Liver (tissue), 9 donors: ENCODE measurements around the gene FIBCD1. TPM values are rescaled to one million over a fixed set of nuclear protein-coding genes. Genes with fewer than 3 reads are reported as not detected.

Experiments
- DNase-seq: peaks from one replicate; pipeline ENCODE4 v3.0.0-alpha.2; 2017; ENCODE audit warnings: low spot score
- H3K27ac ChIP-seq, 2 donors: one replicate each; pipeline ENCODE4 v1.7.0; 2013; ENCODE audit warnings: inconsistent platforms in 2 of 2, low read length in 2 of 2, control low read depth in 1 of 2, low read depth in 1 of 2, mild to moderate bottlenecking in 1 of 2
- H3K27me3 ChIP-seq, 4 donors: one replicate each; pipeline versions ENCODE4 v1.6.1 to v1.7.0; 2013; ENCODE audit warnings: low read length in 3 of 4, inconsistent platforms in 1 of 4, mild to moderate bottlenecking in 1 of 4, moderate library complexity in 1 of 4; ENCODE audit not compliant: control insufficient read depth in 4 of 4, insufficient read depth in 4 of 4
- H3K36me3 ChIP-seq, 4 donors: one replicate each; pipeline versions ENCODE4 v1.6.1 to v1.7.0; 2013; ENCODE audit warnings: low read length in 3 of 4, mild to moderate bottlenecking in 3 of 4, low read depth in 1 of 4, moderate library complexity in 1 of 4; ENCODE audit not compliant: control insufficient read depth in 4 of 4, insufficient read depth in 3 of 4
- H3K4me1 ChIP-seq, 4 donors: one replicate each; pipeline versions ENCODE4 v1.6.1 to v1.7.0; 2013; ENCODE audit warnings: low read length in 3 of 4, mild to moderate bottlenecking in 3 of 4, moderate library complexity in 1 of 4; ENCODE audit not compliant: control insufficient read depth in 4 of 4, insufficient read depth in 4 of 4
- H3K4me3 ChIP-seq, 3 donors: one replicate each; pipeline versions ENCODE4 v1.6.1 to v1.7.0; 2013; ENCODE audit warnings: low read length in 3 of 3, control low read depth in 1 of 3, low read depth in 1 of 3, mild to moderate bottlenecking in 1 of 3
- H3K9ac ChIP-seq, 2 donors: one replicate each; pipeline ENCODE4 v1.7.0; 2013; ENCODE audit warnings: low read length in 2 of 2, mild to moderate bottlenecking in 2 of 2, moderate library complexity in 2 of 2, control low read depth in 1 of 2, low read depth in 1 of 2
- H3K9me3 ChIP-seq, 4 donors: one replicate each; pipeline versions ENCODE4 v1.6.1 to v1.7.0; 2013; ENCODE audit warnings: low read length in 3 of 4; ENCODE audit not compliant: control insufficient read depth in 4 of 4
- EGR1 ChIP-seq, 2 donors: IDR thresholded peaks; 2 replicates each; pipeline ENCODE4 v1.6.1; 2016 to 2018; ENCODE audit warnings: antibody characterized with exemption in 2 of 2, low read depth in 2 of 2
- FOXA1 ChIP-seq: IDR thresholded peaks from 2 replicates; pipeline ENCODE4 v1.6.1; 2016; ENCODE audit warnings: antibody characterized with exemption
- FOXA2 ChIP-seq: IDR thresholded peaks from 2 replicates; pipeline ENCODE4 v1.6.1; 2016; ENCODE audit warnings: antibody characterized with exemption
- GABPA ChIP-seq, 2 donors: IDR thresholded peaks in 1 of 2; conservative IDR thresholded peaks in 1 of 2; 2 replicates each; pipeline ENCODE4 v1.6.1; 2016; ENCODE audit warnings: antibody characterized with exemption in 2 of 2, mild to moderate bottlenecking in 1 of 2, moderate library complexity in 1 of 2
- HNF4A ChIP-seq, 2 donors: conservative IDR thresholded peaks; 2 replicates each; pipeline ENCODE4 v1.6.1; 2016; ENCODE audit warnings: antibody characterized with exemption in 2 of 2, mild to moderate bottlenecking in 2 of 2
- HNF4G ChIP-seq: IDR thresholded peaks from 2 replicates; pipeline ENCODE4 v1.6.1; 2016; ENCODE audit warnings: antibody characterized with exemption
- JUND ChIP-seq, 2 donors: IDR thresholded peaks; 2 replicates each; pipeline ENCODE4 v1.6.1; 2016; ENCODE audit warnings: antibody characterized with exemption in 2 of 2
- NR2F2 ChIP-seq: IDR thresholded peaks from 2 replicates; pipeline ENCODE4 v1.6.1; 2016; ENCODE audit warnings: antibody characterized with exemption
- RAD21 ChIP-seq, 2 donors: IDR thresholded peaks; 2 replicates each; pipeline ENCODE4 v1.6.1; 2016; ENCODE audit warnings: antibody characterized with exemption in 2 of 2, mild to moderate bottlenecking in 2 of 2
- RXRA ChIP-seq, 2 donors: IDR thresholded peaks; 2 replicates each; pipeline ENCODE4 v1.6.1; 2017 to 2018; ENCODE audit warnings: antibody characterized with exemption in 2 of 2, mild to moderate bottlenecking in 1 of 2
- SP1 ChIP-seq: IDR thresholded peaks from 2 replicates; pipeline ENCODE4 v1.6.1; 2018; ENCODE audit warnings: antibody characterized with exemption, mild to moderate bottlenecking
- TAF1 ChIP-seq: conservative IDR thresholded peaks from 2 replicates; pipeline ENCODE4 v1.6.1; 2016; ENCODE audit warnings: antibody characterized with exemption, mild to moderate bottlenecking
- YY1 ChIP-seq: IDR thresholded peaks from 2 replicates; pipeline ENCODE4 v1.6.1; 2016; ENCODE audit warnings: antibody characterized with exemption, mild to moderate bottlenecking
- WGBS: extraction: QIAGEN DNeasy Blood & Tissue Kit; methylation state at CpG from one replicate; pipeline ENCODE4 v1.1.7; 2013; 5-methylcytosine and 5-hydroxymethylcytosine counted together
- polyA plus RNA-seq, 2 donors: library from polyadenylated mRNA; stranded (reverse) in 1 of 2; unstranded in 1 of 2; fragments of 200-250 nt in 1 of 2; fragments of >200 nt in 1 of 2; fragmentation: Nextera tagmentation in 1 of 2; extraction: Ambion mirVana in 1 of 2; gene quantifications; one replicate each; pipeline versions ENCODE4 v1.2.1 to v1.2.3, GENCODE V29; 2013 to 2015
- total RNA-seq, 2 donors: library from RNA; depleted of rRNA; stranded (reverse); fragments of >200 nt; gene quantifications; one replicate each; pipeline ENCODE4 v1.2.3, GENCODE V29; 2014
- TF ChIP-seq, protein P1 (sequence below): IDR thresholded peaks from 2 replicates; pipeline ENCODE4 v1.6.1; 2016; ENCODE audit warnings: antibody characterized with exemption
- TF ChIP-seq, protein P2 (sequence below): IDR thresholded peaks from 2 replicates; pipeline ENCODE4 v1.6.1; 2016; ENCODE audit warnings: antibody characterized with exemption
- TF ChIP-seq, protein P3 (sequence below): fragments of 150-350 bp; IDR thresholded peaks from 2 replicates; pipeline ENCODE4 v1.5.1; 2017; ENCODE audit warnings: improper control_type of control experiment, low read depth, low read length; ENCODE audit not compliant: missing input control
- TF ChIP-seq, protein P4 (sequence below): IDR thresholded peaks from 2 replicates; pipeline ENCODE4 v1.6.1; 2016; ENCODE audit warnings: antibody characterized with exemption
- TF ChIP-seq, protein P5 (sequence below): IDR thresholded peaks from 2 replicates; pipeline ENCODE4 v1.6.1; 2016; ENCODE audit warnings: antibody characterized with exemption, mild to moderate bottlenecking
- donor health status: healthy.
- donor health status: healthy.
- donor health status: healthy.
- donor health status: healthy.
- donor health status: healthy.

Gene FIBCD1
- total and polyA plus RNA-seq, 4 donors, result not detected

DNA sequence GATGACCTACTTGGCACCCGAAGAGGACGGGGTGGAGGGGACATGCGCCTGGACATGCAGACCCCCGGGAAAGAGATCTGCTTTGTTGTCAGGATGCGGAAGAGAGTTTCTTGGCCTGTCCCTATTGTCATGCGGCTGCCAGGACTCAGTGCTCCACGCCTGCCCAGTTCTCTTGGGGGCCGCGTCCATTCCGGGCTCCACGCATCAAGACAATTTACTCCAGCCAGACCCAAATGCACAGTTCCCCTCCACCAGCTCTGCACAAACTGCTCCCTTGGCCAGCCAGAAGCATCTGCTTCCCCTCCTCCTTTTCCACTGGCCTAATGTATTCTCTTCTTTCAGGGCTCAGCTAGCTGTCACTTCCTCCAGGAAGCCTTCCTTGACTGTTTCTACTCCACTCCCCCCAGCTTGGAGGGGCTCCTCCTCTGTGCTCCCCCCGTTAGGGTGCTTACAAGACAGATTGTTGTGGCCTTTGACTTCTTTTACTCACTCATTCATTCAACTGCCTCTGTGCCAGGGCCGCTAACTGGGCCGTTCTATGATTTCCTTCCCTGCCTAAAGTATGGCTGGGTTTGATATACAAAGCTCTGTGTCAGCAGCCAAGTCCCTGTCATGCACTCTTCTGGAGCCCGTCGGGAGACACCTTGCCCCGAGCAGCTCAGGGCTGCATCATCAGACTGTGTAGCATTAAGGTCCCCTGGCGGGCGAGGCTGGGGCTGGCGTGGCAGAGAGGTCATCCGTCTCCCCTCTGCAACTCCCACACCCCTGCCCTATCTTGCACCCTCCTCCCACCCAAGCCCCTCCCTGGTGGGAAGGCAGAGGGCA is 6.6 kb downstream of the FIBCD1 start:
- no peak for DNase-seq
- H3K4me3 ChIP-seq, result no peak overlapping the region
- TF ChIP-seq FOXA1 (no peak), HNF4G (no peak), GABPA (IDR thresholded peaks at IDR 0.05 in 1 of 2, conservative IDR thresholded peaks at IDR 0.05 in 1 of 2) (no peak), JUND (IDR thresholded peaks at IDR 0.05) (no peak), TAF1 (no peak), EGR1 (IDR thresholded peaks at IDR 0.05; ENCODE audit: low read depth in 2 of 2) (no peak), RXRA (IDR thresholded peaks at IDR 0.05) (no peak), SP1 (no peak), FOXA2 (no peak), NR2F2 (no peak), YY1 (no peak)
- TF ChIP-seq, protein P1, sequence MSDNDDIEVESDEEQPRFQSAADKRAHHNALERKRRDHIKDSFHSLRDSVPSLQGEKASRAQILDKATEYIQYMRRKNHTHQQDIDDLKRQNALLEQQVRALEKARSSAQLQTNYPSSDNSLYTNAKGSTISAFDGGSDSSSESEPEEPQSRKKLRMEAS, result no peak
- TF ChIP-seq, protein P2, sequence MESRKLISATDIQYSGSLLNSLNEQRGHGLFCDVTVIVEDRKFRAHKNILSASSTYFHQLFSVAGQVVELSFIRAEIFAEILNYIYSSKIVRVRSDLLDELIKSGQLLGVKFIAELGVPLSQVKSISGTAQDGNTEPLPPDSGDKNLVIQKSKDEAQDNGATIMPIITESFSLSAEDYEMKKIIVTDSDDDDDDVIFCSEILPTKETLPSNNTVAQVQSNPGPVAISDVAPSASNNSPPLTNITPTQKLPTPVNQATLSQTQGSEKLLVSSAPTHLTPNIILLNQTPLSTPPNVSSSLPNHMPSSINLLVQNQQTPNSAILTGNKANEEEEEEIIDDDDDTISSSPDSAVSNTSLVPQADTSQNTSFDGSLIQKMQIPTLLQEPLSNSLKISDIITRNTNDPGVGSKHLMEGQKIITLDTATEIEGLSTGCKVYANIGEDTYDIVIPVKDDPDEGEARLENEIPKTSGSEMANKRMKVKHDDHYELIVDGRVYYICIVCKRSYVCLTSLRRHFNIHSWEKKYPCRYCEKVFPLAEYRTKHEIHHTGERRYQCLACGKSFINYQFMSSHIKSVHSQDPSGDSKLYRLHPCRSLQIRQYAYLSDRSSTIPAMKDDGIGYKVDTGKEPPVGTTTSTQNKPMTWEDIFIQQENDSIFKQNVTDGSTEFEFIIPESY, result no peak
- TF ChIP-seq, protein P3, sequence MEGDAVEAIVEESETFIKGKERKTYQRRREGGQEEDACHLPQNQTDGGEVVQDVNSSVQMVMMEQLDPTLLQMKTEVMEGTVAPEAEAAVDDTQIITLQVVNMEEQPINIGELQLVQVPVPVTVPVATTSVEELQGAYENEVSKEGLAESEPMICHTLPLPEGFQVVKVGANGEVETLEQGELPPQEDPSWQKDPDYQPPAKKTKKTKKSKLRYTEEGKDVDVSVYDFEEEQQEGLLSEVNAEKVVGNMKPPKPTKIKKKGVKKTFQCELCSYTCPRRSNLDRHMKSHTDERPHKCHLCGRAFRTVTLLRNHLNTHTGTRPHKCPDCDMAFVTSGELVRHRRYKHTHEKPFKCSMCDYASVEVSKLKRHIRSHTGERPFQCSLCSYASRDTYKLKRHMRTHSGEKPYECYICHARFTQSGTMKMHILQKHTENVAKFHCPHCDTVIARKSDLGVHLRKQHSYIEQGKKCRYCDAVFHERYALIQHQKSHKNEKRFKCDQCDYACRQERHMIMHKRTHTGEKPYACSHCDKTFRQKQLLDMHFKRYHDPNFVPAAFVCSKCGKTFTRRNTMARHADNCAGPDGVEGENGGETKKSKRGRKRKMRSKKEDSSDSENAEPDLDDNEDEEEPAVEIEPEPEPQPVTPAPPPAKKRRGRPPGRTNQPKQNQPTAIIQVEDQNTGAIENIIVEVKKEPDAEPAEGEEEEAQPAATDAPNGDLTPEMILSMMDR, result no peak
- TF ChIP-seq, protein P4, sequence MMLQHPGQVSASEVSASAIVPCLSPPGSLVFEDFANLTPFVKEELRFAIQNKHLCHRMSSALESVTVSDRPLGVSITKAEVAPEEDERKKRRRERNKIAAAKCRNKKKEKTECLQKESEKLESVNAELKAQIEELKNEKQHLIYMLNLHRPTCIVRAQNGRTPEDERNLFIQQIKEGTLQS, result no peak
- no peak overlapping the region for H3K27ac ChIP-seq
- no peaks in the 10 kb centered on the region for H3K4me1 ChIP-seq
- peaks cover 0 to 17% (median 6%) of the 10 kb centered on the region in 4 donors for H3K27me3 ChIP-seq
- no peak overlapping the region for H3K9ac ChIP-seq
- H3K36me3 ChIP-seq, result no peaks in the 10 kb centered on the region
- H3K9me3 ChIP-seq, result no peaks in the 10 kb centered on the region
- WGBS, result 57% methylated on average over 21 of the region's 21 CpGs

DNA sequence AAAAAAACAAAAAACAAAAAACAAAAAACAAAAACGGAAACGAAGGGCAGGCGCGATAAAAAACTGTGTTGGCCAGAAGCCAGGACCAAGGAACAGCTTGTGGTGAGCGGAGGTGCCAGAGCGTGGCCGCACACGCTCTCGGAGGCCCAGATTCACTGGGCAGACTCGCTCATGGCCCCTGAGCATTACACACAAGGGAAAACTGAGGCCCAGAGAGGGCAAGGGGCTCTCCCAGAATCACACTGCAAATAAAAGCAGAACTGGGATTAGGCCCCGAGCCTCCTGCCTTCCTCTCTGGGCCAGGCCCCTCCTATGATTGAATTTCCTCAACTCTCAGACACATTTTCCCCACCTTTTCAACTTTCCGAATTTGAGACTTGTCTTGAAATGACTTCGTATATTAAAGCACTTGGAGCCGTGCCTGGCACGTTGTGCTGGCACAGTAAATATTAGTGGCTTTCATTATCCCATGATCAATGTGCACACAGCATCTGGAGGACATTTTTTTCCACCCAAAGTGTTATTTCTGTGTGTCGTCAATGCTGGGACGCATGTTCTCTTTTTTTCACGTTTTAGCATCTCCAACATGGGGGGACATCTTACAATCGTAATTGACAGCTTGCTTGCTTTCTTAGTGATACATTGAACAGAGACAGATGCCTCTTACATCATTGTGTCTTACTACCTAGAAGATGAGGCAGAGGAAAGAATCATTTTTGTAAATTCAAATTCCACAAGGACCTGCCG is 7.4 kb downstream of the FIBCD1 start:
- WGBS, result 77% methylated on average over 20 of the region's 20 CpGs
- Histone ChIP-seq H3K9me3 (no peaks in the 10 kb centered on the region), H3K9ac (no peak overlapping the region), H3K4me1 (no peaks in the 10 kb centered on the region), H3K27ac (no peak overlapping the region), H3K4me3 (no peak overlapping the region), H3K36me3 (no peaks in the 10 kb centered on the region), H3K27me3 (peaks cover 0 to 13% (median 6%) of the 10 kb centered on the region in 4 donors)
- DNase-seq, result no peak
- TF ChIP-seq RXRA (IDR thresholded peaks at IDR 0.05) (no peak), NR2F2 (no peak), EGR1 (IDR thresholded peaks at IDR 0.05; ENCODE audit: low read depth in 2 of 2) (no peak), SP1 (no peak), JUND (IDR thresholded peaks at IDR 0.05) (no peak), FOXA1 (no peak), HNF4A (conservative IDR thresholded peaks at IDR 0.05) (no peak), GABPA (IDR thresholded peaks at IDR 0.05 in 1 of 2, conservative IDR thresholded peaks at IDR 0.05 in 1 of 2) (no peak), HNF4G (no peak), RAD21 (IDR thresholded peaks at IDR 0.05) (no peak), TAF1 (no peak), FOXA2 (no peak)
- TF ChIP-seq, protein P2, result no peak
- TF ChIP-seq, protein P1, result no peak
- TF ChIP-seq, protein P4, result no peak
- TF ChIP-seq, protein P5, sequence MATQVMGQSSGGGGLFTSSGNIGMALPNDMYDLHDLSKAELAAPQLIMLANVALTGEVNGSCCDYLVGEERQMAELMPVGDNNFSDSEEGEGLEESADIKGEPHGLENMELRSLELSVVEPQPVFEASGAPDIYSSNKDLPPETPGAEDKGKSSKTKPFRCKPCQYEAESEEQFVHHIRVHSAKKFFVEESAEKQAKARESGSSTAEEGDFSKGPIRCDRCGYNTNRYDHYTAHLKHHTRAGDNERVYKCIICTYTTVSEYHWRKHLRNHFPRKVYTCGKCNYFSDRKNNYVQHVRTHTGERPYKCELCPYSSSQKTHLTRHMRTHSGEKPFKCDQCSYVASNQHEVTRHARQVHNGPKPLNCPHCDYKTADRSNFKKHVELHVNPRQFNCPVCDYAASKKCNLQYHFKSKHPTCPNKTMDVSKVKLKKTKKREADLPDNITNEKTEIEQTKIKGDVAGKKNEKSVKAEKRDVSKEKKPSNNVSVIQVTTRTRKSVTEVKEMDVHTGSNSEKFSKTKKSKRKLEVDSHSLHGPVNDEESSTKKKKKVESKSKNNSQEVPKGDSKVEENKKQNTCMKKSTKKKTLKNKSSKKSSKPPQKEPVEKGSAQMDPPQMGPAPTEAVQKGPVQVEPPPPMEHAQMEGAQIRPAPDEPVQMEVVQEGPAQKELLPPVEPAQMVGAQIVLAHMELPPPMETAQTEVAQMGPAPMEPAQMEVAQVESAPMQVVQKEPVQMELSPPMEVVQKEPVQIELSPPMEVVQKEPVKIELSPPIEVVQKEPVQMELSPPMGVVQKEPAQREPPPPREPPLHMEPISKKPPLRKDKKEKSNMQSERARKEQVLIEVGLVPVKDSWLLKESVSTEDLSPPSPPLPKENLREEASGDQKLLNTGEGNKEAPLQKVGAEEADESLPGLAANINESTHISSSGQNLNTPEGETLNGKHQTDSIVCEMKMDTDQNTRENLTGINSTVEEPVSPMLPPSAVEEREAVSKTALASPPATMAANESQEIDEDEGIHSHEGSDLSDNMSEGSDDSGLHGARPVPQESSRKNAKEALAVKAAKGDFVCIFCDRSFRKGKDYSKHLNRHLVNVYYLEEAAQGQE, result no peak
